HepG2 (cell line): ENCODE results near the gene WBP1. TPM values are rescaled to one million over a fixed set of nuclear protein-coding genes. Genes with fewer than 3 reads are reported as not detected.
A peak's percentile ranks its signal among the peaks of the same experiment; 100 is the strongest.

Experiments
- ARNT ChIP-seq: fragments of 450-650 bp; IDR thresholded peaks from 2 replicates; pipeline ENCODE4 v1.6.1; 2017
- CHD4 ChIP-seq: fragments of 200-600 bp; sonication (generic); IDR thresholded peaks from 2 replicates; pipeline ENCODE4 v1.7.0; 2017; ENCODE audit warnings: mild to moderate bottlenecking, low read length, borderline replicate concordance
- JARID2 ChIP-seq: sonication (generic); formaldehyde crosslinking; IDR thresholded peaks from 2 replicates; pipeline ENCODE4 v1.8.1; 2023; ENCODE audit warnings: missing genetic modification reagents, inconsistent platforms; ENCODE audit not compliant: insufficient replicate concordance
- MIXL1 ChIP-seq: IDR thresholded peaks from 2 replicates; pipeline ENCODE4 v1.6.1; 2016
- REPIN1 ChIP-seq: sonication (generic); formaldehyde crosslinking; IDR thresholded peaks from 2 replicates; pipeline ENCODE4 v1.8.0; 2022; ENCODE audit warnings: missing genetic modification reagents, low read depth, mild to moderate bottlenecking, borderline replicate concordance
- SNRNP70 ChIP-seq: fragments of 200-400 bp; formaldehyde crosslinking; IDR thresholded peaks from 2 replicates; pipeline ENCODE4 v1.6.1; 2017; ENCODE audit warnings: mild to moderate bottlenecking, low read depth, low read length, moderate library complexity
- THAP9 ChIP-seq: sonication (generic); formaldehyde crosslinking; IDR thresholded peaks from 2 replicates; pipeline ENCODE4; 2020; ENCODE audit warnings: missing genetic modification reagents, mild to moderate bottlenecking, borderline replicate concordance
- ZMAT3 ChIP-seq: sonication (generic); formaldehyde crosslinking; conservative IDR thresholded peaks from 2 replicates; pipeline ENCODE4 v1.7.0; 2021; ENCODE audit warnings: missing genetic modification reagents
- ZNF280D ChIP-seq: sonication (generic); formaldehyde crosslinking; IDR thresholded peaks from 2 replicates; pipeline ENCODE4 v1.5.1; 2020; ENCODE audit warnings: mild to moderate bottlenecking, missing genetic modification reagents
- ZNF552 ChIP-seq: sonication (generic); formaldehyde crosslinking; IDR thresholded peaks from 2 replicates; pipeline ENCODE4 v1.9.0; 2022; ENCODE audit warnings: missing genetic modification reagents, mild to moderate bottlenecking, borderline replicate concordance
- ZNF670 ChIP-seq: sonication (generic); formaldehyde crosslinking; IDR thresholded peaks from 2 replicates; pipeline ENCODE4 v1.8.0; 2022; ENCODE audit warnings: mild to moderate bottlenecking, missing genetic modification reagents, borderline replicate concordance
- ZNF724P ChIP-seq: sonication (generic); formaldehyde crosslinking; IDR thresholded peaks from 2 replicates; pipeline ENCODE4 v1.8.0; 2022; ENCODE audit warnings: missing genetic modification reagents, borderline replicate concordance
- ZNF850 ChIP-seq: sonication (generic); formaldehyde crosslinking; conservative IDR thresholded peaks from 2 replicates; pipeline ENCODE4 v1.9.0; 2021; ENCODE audit warnings: mild to moderate bottlenecking, missing genetic modification reagents
- ZNF891 ChIP-seq: sonication (generic); formaldehyde crosslinking; IDR thresholded peaks from 2 replicates; pipeline ENCODE4 v1.5.0; 2020; ENCODE audit warnings: mild to moderate bottlenecking, missing genetic modification reagents
- polyA plus RNA-seq, 8 experiments: library from polyadenylated mRNA; depleted of rRNA in 3 of 8; stranded (reverse) in 7 of 8; unstranded in 1 of 8; fragments of >200 nt; fragmentation: Illumina TruSeq in 4 of 8; extraction: Trizol in 4 of 8; gene quantifications; 2 replicates each; pipeline versions ENCODE4 v1.2.1 to v1.2.3, GENCODE V29; 2011 to 2016; ENCODE audit warnings: low read depth in 4 of 8, missing spikeins in 1 of 8, mixed read lengths in 1 of 8; ENCODE audit not compliant: insufficient read depth in 1 of 8
- total RNA-seq, 5 experiments: library from RNA; depleted of rRNA; stranded (reverse); fragments of >200 nt; fragmentation: Illumina TruSeq; extraction: Trizol; gene quantifications; 2 replicates each; pipeline ENCODE4 v1.2.3, GENCODE V29; 2016; ENCODE audit warnings: low read depth in 1 of 5

Gene WBP1
- total and polyA plus RNA-seq, 2 of the 13 experiments (the other 11 are each of a cell fraction or from before 2014, with no cell fraction given), result 38.8 to 85.7 TPM

- no peak for TF ChIP-seq ZNF552 (CRISPR knock-in tag)
- no peak for TF ChIP-seq ARNT
- no peak for TF ChIP-seq ZMAT3 (CRISPR knock-in tag)
- TF ChIP-seq JARID2, result no peak
- TF ChIP-seq MIXL1 (CRISPR knock-in tag), result no peak
- no peak for TF ChIP-seq THAP9 (CRISPR knock-in tag)
- no peak for TF ChIP-seq ZNF670 (CRISPR knock-in tag)
- no peak for TF ChIP-seq SNRNP70
- TF ChIP-seq CHD4, result no peak
- no peak for TF ChIP-seq ZNF280D (CRISPR knock-in tag)
- TF ChIP-seq ZNF891 (CRISPR knock-in tag), result 0 out of 2 replicates have a peak, but pooled peaks have one; percentile 24
- TF ChIP-seq ZNF850, result no peak
- peak; percentile 39; the same call in 1 of the 2 replicates for TF ChIP-seq REPIN1 (CRISPR knock-in tag)
- TF ChIP-seq ZNF724P (CRISPR knock-in tag), result no peak
Observed at GRCh38 chr2:74474899-74475298, 16.7 kb downstream of the WBP1 start (continued).
